GM10248 (cell line): ENCODE results near the gene CD300H.
"Not testable (repeated sequence)": the region's sequence is repeated elsewhere in the genome, so short reads cannot be mapped to it uniquely, and the experiment has no call there.

Source experiments
- CTCF ChIA-PET: fragments of 300-600 bp; sonication (Branson Sonifier 250); formaldehyde crosslinking; extraction: SDS; loops from one replicate; lab custom pipeline; 2021; ENCODE audit warnings: antibody characterized with exemption; lab: Yijun Ruan, JAX
- POLR2A ChIA-PET: fragments of 350-650 bp; sonication (Branson Sonifier 250); formaldehyde crosslinking; extraction: SDS; loops from one replicate; lab custom pipeline; 2020; ENCODE audit warnings: antibody characterized with exemption; lab: Yijun Ruan, JAX
- DNase-seq: peaks from one replicate; pipeline ENCODE4 v3.0.0; 2012; ENCODE audit errors: extremely low spot score
- TF ChIP-seq, protein P1 (sequence below): IDR thresholded peaks from 2 replicates; pipeline ENCODE4 v1.5.1; 2012; ENCODE audit warnings: mild to moderate bottlenecking, low read depth; ENCODE audit errors: extremely low read depth, missing control alignments, control extremely low read depth

Gene CD300H

DNA sequence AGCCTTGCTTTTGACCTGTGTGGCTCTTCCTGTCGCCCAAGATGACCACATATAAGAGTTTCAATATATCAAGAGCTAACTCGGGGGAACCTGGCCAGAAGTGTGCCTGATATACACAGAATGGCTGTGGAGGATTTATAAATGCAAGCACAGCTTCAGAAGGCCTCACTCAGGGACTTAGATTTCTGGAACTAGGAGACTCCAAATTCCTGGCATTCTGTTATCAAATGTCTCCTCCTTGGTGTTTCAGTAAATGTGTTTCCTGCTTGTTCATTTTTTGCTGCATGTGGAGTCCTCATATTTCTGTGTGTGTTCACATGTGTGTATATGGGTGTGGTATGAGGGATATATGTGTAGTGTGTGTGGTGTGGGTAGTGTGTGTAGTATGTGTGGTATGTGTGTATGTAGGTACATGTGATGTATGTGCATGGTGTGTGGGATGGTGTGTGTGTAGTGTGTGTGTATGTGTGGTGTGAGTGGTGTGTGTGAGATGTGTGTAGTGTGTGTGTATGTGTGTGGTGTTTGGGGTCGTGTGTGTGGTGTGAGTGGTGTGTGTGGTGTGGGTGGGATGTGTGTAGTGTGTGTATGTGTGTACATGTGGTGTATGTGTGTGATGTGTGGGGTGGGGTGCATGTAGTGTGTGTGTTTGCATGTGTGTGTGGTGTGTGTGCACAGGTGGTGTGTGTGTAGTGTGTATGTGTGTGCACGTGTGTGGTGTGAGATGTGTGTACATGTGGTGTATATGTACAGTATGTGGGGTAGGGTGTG lies 981 bp upstream of the CD300H start:
- TF ChIP-seq, protein P1, sequence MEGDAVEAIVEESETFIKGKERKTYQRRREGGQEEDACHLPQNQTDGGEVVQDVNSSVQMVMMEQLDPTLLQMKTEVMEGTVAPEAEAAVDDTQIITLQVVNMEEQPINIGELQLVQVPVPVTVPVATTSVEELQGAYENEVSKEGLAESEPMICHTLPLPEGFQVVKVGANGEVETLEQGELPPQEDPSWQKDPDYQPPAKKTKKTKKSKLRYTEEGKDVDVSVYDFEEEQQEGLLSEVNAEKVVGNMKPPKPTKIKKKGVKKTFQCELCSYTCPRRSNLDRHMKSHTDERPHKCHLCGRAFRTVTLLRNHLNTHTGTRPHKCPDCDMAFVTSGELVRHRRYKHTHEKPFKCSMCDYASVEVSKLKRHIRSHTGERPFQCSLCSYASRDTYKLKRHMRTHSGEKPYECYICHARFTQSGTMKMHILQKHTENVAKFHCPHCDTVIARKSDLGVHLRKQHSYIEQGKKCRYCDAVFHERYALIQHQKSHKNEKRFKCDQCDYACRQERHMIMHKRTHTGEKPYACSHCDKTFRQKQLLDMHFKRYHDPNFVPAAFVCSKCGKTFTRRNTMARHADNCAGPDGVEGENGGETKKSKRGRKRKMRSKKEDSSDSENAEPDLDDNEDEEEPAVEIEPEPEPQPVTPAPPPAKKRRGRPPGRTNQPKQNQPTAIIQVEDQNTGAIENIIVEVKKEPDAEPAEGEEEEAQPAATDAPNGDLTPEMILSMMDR, result no peak
- CTCF ChIA-PET, result interaction anchor here (2.7 kb wide), 1 partner anchor 168 kb away, joined by 14 read pairs; the partner anchor contains the start of gene RAB37
- DNase-seq, result no peak
- POLR2A ChIA-PET, result no interaction called here

GRCh38 chr17:74566132-74566753 lies 1.1 kb downstream of the CD300H start:
- TF ChIP-seq, protein P1, result peak; percentile 58
- POLR2A ChIA-PET, result no interaction called here
- CTCF ChIA-PET, result interaction anchor here (0.8 to 2.7 kb wide), 19 partner anchors 8 to 195 kb away, joined by 3 to 27 read pairs (median 4); partner anchors contain the start of genes CD300LD and RAB37
- DNase-seq, result peak; percentile 55

DNA sequence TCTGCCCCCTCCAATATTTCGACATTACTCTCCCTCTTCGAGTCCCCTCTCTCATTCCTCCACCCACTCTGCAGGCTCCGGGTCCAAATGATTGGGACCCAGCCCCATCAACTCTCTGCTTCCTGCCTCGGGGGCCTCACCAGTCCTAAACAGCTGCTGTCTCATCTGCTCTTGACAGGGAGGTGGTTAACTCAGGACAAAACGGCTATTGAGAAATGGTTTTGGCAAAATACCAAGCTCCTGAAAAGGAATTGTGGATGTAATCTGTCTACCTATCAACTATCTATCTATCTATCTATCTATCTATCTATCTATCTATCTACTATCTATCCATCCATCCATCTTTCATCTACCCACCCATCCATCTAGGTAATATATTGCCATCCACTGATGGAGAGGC lies 2.2 kb downstream of the CD300H start:
- no peak for DNase-seq
- ChIA-PET POLR2A (no interaction called here), CTCF (interaction anchor here (1.2 to 2.3 kb wide), 4 partner anchors 39 to 187 kb away, joined by 3 to 11 read pairs (median 4); no protein-coding TSS in a partner anchor)
- TF ChIP-seq, protein P1, result no peak

GRCh38 chr17:74563358-74563757 lies 4.0 kb downstream of the CD300H start:
- POLR2A ChIA-PET, result no interaction called here
- DNase-seq, result no peak
- CTCF ChIA-PET, result no interaction called here
- TF ChIP-seq, protein P1, result no peak

- DNase-seq, result no peak
- TF ChIP-seq, protein P1, result no peak
- ChIA-PET CTCF (interaction anchor here (0.7 to 1.4 kb wide), 3 partner anchors 11 to 209 kb away, joined by 3 to 4 read pairs (median 4); no protein-coding TSS in a partner anchor), POLR2A (no interaction called here)
These were observed 5.7 kb downstream of the CD300H start for GRCh38 chr17:74561586-74561985.

DNA sequence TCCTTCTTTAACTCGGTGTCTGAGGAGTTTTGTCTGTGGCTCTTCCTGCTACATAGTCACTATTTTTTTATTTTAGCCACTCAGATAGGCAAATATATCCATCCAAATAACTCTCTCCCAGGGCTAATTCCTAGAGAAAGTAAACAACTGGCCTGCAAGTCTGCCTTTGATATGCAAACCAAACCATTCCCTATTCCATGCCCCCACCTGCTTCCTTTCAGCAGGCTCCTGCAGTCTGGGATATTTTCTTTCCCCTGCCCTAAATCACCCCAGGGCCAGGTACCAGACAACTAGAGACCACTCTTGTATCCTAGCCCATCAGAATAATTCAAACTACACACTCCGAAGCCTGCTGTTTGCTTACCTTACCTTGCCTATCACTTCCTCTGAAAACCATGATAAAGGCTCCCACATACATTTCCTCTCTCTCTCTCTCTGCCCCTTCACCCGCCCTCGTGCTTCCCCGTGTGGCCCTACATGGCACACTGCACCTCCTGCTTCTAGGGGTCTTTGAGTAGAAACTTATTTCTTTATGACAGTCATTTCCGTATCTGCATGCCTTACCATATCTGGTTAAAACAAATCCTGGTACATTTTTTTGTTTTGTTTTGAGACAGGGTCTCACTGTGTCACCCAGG lies 8.3 kb downstream of the CD300H start:
- no peak for DNase-seq
- ChIA-PET CTCF (no interaction called here), POLR2A (no interaction called here)
- TF ChIP-seq, protein P1, result no peak

DNA sequence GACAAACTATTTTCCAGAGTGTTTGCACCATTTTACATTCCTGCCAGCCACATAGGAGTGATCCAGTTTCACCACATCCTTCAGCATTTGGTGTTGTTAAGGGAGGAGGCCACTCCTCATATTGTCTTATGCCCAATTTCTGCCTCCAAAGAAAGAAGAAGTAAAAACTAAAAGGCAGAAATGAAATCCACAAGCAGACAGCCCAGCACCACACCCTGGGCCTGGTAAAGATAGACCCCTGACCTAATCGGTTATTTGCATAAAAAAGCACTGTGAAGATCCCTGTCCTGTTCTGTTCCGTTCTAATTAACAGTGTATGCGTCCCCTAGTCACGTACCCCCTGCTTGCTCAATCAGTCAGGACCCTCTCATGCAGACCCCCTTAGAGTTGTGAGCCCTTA lies 8.9 kb downstream of the CD300H start:
- ChIA-PET CTCF (interaction anchor here (1.5 to 5.1 kb wide), 2 partner anchors 8 to 191 kb away, joined by 4 to 27 read pairs; partner anchors contain the start of gene CD300H), POLR2A (interaction anchor here (0.6 kb wide), 1 partner anchor 352 kb away, joined by 4 read pairs; no protein-coding TSS in a partner anchor)
- not testable (repeated sequence) for DNase-seq
